ENCODE data around the gene ATXN1.

GRCh38 chr6:16735014-16735413 is 26.2 kb downstream of the ATXN1 start:
- TF ChIP-seq JUNB (IDR thresholded peaks at IDR 0.05) (no peak), HOXB5 (CRISPR knock-in tag; IDR thresholded peaks at IDR 0.05) (no peak), CTCF (IDR thresholded peaks at IDR 0.05) (no peak)
